Measurements from ENCODE around the gene RIMKLA.

DNA sequence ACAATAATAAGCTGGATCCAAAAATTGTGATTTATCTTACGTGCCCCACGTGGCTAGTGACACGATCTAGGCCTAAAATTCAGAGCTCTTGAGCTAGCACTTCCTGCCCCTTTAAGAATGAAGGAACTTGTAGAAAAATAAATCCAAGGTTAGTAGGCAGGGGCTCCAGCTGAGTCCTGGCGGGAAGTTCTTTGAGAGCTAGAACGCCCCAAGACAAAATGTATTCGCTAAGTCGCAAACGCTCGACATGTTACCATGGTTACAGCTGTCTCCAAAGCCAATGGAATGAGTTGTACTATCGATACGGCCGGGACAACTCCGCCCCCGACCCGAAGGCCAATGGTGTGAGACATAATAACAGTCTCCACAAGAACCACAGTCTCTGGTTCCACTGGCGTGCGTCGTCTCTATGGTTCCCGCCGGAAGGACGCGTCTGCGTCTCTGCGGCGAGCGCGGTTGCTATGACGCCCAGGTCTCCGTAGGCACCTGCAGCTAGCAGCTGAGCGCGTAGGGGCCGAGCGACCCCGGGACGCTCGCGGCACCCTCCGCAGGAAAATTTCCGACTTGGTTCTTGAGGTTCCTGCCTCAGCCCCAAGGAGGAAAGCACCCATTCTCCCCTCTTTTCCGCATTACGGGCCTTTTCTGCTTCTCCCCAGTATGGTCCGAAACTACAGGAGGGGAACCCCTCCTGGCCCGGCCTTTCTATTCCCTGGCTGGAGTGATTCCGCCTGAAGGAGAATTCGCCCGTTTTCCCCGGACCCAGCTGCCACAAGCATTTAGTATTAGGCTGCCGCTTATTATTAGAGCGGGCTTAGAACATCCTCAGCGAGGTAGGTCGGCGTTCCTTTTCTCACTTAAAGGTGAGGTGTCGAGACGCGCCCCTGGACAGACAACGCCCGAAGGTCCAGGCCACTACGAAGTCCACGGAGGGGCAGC, 82.5 kb downstream of the RIMKLA start, which contains the start of gene CCDC30:
- TF ChIP-seq, protein P1, sequence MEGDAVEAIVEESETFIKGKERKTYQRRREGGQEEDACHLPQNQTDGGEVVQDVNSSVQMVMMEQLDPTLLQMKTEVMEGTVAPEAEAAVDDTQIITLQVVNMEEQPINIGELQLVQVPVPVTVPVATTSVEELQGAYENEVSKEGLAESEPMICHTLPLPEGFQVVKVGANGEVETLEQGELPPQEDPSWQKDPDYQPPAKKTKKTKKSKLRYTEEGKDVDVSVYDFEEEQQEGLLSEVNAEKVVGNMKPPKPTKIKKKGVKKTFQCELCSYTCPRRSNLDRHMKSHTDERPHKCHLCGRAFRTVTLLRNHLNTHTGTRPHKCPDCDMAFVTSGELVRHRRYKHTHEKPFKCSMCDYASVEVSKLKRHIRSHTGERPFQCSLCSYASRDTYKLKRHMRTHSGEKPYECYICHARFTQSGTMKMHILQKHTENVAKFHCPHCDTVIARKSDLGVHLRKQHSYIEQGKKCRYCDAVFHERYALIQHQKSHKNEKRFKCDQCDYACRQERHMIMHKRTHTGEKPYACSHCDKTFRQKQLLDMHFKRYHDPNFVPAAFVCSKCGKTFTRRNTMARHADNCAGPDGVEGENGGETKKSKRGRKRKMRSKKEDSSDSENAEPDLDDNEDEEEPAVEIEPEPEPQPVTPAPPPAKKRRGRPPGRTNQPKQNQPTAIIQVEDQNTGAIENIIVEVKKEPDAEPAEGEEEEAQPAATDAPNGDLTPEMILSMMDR (IDR thresholded peaks at IDR 0.05; ENCODE audit: insufficient read depth, low read depth, low read length), result no peak
- no peak for TF ChIP-seq EZH2 (IDR thresholded peaks at IDR 0.05; ENCODE audit: insufficient read depth, low read length)
